Measurements from ENCODE around the gene C21orf91.

Gene C21orf91

GRCh38 chr21:17819114-17819876 lies at the start of gene C21orf91:
Gene C21orf91 (minus strand): TSS chr21:17819356. CDS start chr21:17818318, 1,038 bp downstream.
- peak; percentile 89 for DNase-seq (ENCODE audit: low read depth)

GRCh38 chr21:17866590-17866989 lies 47.4 kb upstream of the C21orf91 start:
- no peak for DNase-seq (ENCODE audit: low read depth)

GRCh38 chr21:17859661-17860060 lies 40.5 kb upstream of the C21orf91 start:
- no peak for DNase-seq (ENCODE audit: low read depth)

GRCh38 chr21:17858747-17859146 lies 39.6 kb upstream of the C21orf91 start:
- DNase-seq (ENCODE audit: low read depth), result no peak

- DNase-seq (ENCODE audit: low read depth), result no peak
These were observed 35.6 kb upstream of the C21orf91 start for GRCh38 chr21:17854745-17855144.

GRCh38 chr21:17853393-17854275 lies 34.5 kb upstream of the C21orf91 start:
- no peak for DNase-seq (ENCODE audit: low read depth)

GRCh38 chr21:17848228-17848627 lies 29.1 kb upstream of the C21orf91 start:
- peak; percentile 98 for DNase-seq (ENCODE audit: low read depth)

GRCh38 chr21:17841103-17841502 lies 21.9 kb upstream of the C21orf91 start:
- no peak for DNase-seq (ENCODE audit: low read depth)

GRCh38 chr21:17834639-17835354 lies 15.6 kb upstream of the C21orf91 start:
- DNase-seq (ENCODE audit: low read depth), result no peak

- peak; percentile 59 for DNase-seq (ENCODE audit: low read depth)
These were observed 10.3 kb upstream of the C21orf91 start for GRCh38 chr21:17829472-17829871.

- DNase-seq (ENCODE audit: low read depth), result peak; percentile 61
These were observed 9.1 kb upstream of the C21orf91 start for GRCh38 chr21:17828223-17828622.

GRCh38 chr21:17823846-17824245 lies 4.7 kb upstream of the C21orf91 start:
- DNase-seq (ENCODE audit: low read depth), result no peak

GRCh38 chr21:17821121-17821520 lies 2.0 kb upstream of the C21orf91 start:
- no peak for DNase-seq (ENCODE audit: low read depth)

- DNase-seq (ENCODE audit: low read depth), result no peak
These were observed 697 bp upstream of the C21orf91 start for GRCh38 chr21:17819877-17820229.

- peak; percentile 34 for DNase-seq (ENCODE audit: low read depth)
These were observed 706 bp downstream of the C21orf91 start for GRCh38 chr21:17818186-17819113.

GRCh38 chr21:17813353-17813752 lies 5.8 kb downstream of the C21orf91 start:
- DNase-seq (ENCODE audit: low read depth), result peak; percentile 34

- DNase-seq (ENCODE audit: low read depth), result no peak
These were observed 13.2 kb downstream of the C21orf91 start for GRCh38 chr21:17805966-17806365.

- no peak for DNase-seq (ENCODE audit: low read depth)
These were observed 15.6 kb downstream of the C21orf91 start for GRCh38 chr21:17803536-17803935.

GRCh38 chr21:17802572-17802971 lies 16.6 kb downstream of the C21orf91 start:
- peak; percentile 84 for DNase-seq (ENCODE audit: low read depth)

- no peak for DNase-seq (ENCODE audit: low read depth)
These were observed 19.6 kb downstream of the C21orf91 start for GRCh38 chr21:17799414-17800164.

- peak; percentile 66 for DNase-seq (ENCODE audit: low read depth)
These were observed 20.4 kb downstream of the C21orf91 start for GRCh38 chr21:17798796-17799195.

All from iris pigment epithelial cell (primary cell).